K562 treated with DMSO at 1 percent for 4 hours (cell line): ENCODE data around the gene TRAPPC2B. TPM values are rescaled to one million over a fixed set of nuclear protein-coding genes. Genes with fewer than 3 reads are reported as not detected.

ENCODE experiments used
- total RNA-seq: library from RNA; unstranded; fragments of 300-600 nt; gene quantifications from 2 replicates; pipeline ENCODE4 v1.2.3, GENCODE V29; 2022; ENCODE audit not compliant: insufficient read depth

Gene TRAPPC2B
- 5.5 and 7.3 TPM in 2 replicates for total RNA-seq

GRCh38 chr19:57362997-57363687 is at the start of gene TRAPPC2B, which contains the start of gene ZNF547:
Gene TRAPPC2B (plus strand): TSS chr19:57363551. CDS start chr19:57364834, 1,283 bp downstream.
Gene ZNF547 (plus strand): TSS chr19:57363551. CDS start chr19:57368556, 5,005 bp downstream.

DNA sequence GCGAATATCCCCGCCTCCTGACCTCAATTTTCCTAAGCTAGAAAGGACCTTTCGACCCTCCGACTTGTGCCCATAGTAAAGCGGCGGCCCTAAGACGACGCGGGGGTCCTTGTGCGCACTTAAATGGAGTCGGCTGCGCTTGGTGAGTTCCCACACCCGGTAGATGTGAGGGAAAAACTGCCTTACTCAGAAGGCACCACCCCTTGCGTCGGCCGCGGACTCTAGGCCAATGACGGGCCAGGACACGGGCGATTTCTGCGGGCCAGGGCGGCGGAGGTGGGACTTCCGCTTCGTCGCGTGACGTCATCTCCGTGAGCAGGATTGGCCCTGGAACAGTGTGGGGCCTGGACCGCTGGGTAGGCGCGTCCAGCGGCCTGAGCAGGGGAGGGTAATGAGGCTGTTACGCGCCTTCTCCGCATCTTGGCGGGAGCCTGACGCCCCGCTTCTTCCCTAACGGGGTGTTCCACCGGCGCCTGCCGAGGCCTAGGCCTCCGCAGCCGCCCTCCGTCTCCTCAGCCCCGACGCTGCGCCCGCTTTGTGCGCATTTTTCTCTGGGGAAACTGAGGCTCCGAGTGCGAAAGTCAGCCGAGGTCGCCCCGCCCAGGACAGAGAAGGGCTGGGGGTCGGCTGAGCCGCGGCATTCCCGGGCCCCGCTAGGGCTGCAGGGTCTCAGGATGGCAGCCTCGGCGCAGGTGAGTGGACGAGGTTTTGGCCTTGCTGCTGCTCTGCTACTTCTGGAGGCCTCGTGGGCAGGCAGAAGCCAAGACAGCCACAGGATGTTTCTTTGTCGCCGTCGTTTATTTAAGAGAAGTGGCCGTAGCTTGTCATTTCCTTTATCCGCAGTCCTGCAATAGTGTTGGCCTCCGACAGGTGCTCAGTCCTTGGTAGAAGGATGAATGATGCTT is 42.9 kb upstream of the TRAPPC2B start, which contains the start of gene ZNF543:
Gene ZNF543 (plus strand): TSS at position 293 of the 905 bp plus-strand sequence. CDS start 382 bp downstream, at position 675.

DNA sequence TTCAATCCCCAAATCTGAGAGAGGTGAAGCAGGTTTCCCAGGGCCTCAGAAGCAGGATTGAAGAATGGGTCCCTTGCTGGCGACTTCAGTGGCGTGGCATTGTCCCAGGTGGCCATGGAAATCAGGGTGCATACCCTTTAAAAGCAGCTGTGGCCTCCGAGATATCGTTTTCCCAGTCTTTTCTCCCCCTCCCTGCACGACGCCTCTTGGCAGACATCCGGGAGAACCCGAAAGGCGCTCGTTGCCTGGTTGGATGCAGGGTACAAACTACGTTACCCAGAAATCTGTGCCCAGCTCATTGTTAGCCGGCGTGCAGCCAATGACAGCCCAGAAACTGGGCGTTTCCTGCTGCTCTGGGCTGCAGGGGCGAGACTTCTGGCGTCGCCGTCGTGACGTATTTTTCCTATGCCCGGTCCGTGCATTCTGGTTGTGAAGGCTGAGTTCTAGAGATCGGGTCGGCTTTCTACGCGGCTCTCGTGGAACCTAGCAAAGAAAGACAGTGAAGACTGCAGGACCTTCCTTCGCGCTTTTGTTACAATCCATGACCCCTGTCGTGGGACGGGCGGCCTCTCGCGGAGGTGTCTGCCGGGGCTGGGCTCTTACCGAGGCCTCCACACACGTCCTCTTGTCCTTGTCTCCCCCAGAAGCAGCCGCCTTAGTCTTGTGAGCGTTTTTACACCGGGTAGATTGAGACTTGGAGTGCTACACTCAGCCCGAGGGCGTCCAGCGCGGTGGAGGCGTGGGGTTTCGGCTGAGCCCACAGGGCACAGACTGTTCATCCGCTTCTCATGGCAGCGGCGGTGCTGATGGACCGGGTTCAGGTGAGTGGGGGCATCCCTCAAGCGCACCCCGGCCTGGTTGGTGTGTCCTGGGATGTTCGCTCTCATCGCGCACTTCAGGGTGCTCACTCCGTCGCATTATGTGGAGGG is 12.2 kb upstream of the TRAPPC2B start, which contains the start of gene ZNF304:
Gene ZNF304 (plus strand): TSS at position 395 of the 929 bp plus-strand sequence. CDS start 394 bp downstream, at position 789.

DNA sequence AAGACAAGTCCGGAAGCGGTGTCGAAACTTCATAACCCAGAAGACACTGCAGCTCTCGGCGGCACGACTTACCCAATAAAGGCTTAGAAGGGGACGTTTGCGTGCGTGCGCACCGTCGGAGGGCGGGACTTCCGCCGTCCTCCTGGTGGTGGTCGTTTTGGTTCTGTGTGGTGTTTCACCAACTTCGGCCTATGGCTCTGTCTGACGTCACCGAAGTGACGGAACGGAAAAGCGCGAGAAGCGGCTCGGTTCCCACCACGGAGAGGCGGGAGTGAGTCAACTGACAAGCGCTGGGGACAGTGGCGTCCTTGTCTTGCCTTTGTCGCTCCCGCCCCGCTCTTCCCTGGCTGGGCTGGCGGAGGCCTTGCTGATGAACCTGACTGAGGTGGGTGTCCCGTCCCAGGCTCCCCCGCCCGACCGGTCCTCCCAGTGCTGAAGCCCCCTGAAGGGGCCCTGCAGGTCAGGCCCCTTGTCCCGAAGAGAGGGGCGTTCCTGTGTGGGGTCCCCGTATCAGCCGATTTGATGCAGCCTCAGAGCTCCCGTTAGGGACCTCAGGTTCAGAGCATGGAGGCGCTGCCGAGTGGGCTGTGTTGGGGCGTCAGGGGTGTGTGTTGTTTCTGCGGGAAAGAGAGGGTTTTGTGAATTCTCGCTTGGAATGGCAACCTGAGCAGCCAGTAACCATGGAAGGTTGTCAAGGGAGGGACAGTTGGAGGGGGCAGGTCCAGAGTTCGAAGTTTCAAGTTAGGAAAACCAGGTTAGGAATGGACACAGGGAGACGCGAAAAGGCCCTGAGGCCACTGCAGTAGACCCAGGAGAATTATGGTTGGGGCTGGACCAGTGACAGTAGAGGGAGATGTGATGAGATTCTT is 26.6 kb downstream of the TRAPPC2B start, which contains the start of gene ZNF548:
Gene ZNF548 (plus strand): TSS at position 125 of the 869 bp plus-strand sequence. CDS start 246 bp downstream, at position 371.

DNA sequence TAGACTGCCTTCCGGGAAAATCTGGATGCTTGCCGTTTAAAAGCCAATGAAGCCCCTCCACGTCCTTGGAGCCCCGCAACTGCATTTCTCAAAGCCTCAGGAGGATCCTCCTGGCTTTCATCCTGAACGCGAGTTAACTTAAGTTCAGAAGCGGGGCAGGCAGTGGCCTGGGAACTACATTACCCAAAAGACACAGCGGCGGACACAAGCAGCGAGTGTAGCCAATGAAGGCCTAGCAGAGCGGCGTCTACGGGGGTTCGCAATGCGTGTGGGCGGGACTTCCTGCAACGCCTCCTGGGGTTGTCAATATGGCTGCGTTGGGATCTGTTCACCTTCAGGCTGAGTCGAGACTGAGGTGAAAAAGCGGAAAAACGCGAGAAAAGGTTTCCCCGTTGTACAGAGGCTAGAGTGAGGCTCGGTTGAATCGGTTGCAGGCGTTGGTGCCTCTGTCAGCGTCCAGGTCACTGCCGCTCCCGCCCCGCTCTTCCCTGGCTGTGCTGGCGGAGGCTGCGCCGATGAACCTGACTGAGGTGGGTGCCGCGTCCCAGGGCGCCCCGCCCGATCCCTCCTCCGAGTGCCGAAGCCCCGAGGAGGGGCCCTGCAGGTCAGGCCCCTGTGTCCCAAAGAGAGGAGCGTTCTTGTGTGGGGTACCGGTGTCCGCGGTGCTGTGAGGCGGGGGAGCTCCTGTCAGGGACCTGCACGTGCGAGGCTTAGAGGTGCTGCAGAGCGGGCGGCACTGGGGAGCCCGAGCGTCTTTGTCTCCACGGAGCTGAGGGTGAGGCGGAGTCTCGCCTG is 47.7 kb downstream of the TRAPPC2B start, which contains the start of gene ZNF17:
Gene ZNF17 (plus strand): TSS at position 285 of the 795 bp plus-strand sequence. CDS start 2,455 bp downstream, outside the sequence.

Other genes starting within 250 kb of the TRAPPC2B start
- not detected in 2 replicates for gene USP29, start 243.6 kb upstream of the TRAPPC2B start, total RNA-seq
- not detected in 2 replicates for gene ZIM3, start 218.3 kb upstream of the TRAPPC2B start, total RNA-seq
- not detected in 2 replicates for gene DUXA, start 196.1 kb upstream of the TRAPPC2B start, total RNA-seq
- 4.4 and 8.8 TPM in 2 replicates for gene ZNF264, start 172.1 kb upstream of the TRAPPC2B start, total RNA-seq
- gene AURKC, start 132.5 kb upstream of the TRAPPC2B start, total RNA-seq = 8.3 and 10.2 TPM in 2 replicates
- 1.7 and 2.0 TPM in 2 replicates for gene ZNF805, start 122.9 kb upstream of the TRAPPC2B start, total RNA-seq
- gene ZNF460, start 83.1 kb upstream of the TRAPPC2B start, total RNA-seq = 0.97 and 1.3 TPM in 2 replicates
- gene ZNF543, start 43.1 kb upstream of the TRAPPC2B start, total RNA-seq = 0.71 TPM in 1 of 2 replicates, not detected in the other
- gene ZNF304, start 12.3 kb upstream of the TRAPPC2B start, total RNA-seq = 3.1 and 4.0 TPM in 2 replicates
- 0.42 and 1.0 TPM in 2 replicates for gene ZNF547, start within 50 bp of the TRAPPC2B start, total RNA-seq
- gene ZNF548, start 26.3 kb downstream of the TRAPPC2B start, total RNA-seq = 3.1 and 6.6 TPM in 2 replicates
- gene ZNF17, start 47.6 kb downstream of the TRAPPC2B start, total RNA-seq = 0.82 and 1.4 TPM in 2 replicates
- gene ZNF749, start 71.8 kb downstream of the TRAPPC2B start, total RNA-seq = 4.7 and 5.6 TPM in 2 replicates
- gene VN1R1, start 93.6 kb downstream of the TRAPPC2B start, total RNA-seq = not detected in 2 replicates
- 0.24 and 0.67 TPM in 2 replicates for gene ZNF772, start 114.0 kb downstream of the TRAPPC2B start, total RNA-seq
- 1.6 and 3.4 TPM in 2 replicates for gene ZNF419, start 124.2 kb downstream of the TRAPPC2B start, total RNA-seq
- 0.31 and 5.2 TPM in 2 replicates for gene ZNF773, start 136.4 kb downstream of the TRAPPC2B start, total RNA-seq
- gene ZNF549, start 163.8 kb downstream of the TRAPPC2B start, total RNA-seq = 0.29 TPM in 1 of 2 replicates, not detected in the other
- gene ZNF550, start 196.3 kb downstream of the TRAPPC2B start, total RNA-seq = 2.7 and 6.8 TPM in 2 replicates
- 1.1 TPM in 2 replicates for gene ZNF416, start 215.4 kb downstream of the TRAPPC2B start, total RNA-seq
- 1.0 TPM in 1 of 2 replicates, not detected in the other for gene ZIK1, start 220.6 kb downstream of the TRAPPC2B start, total RNA-seq
- gene ZNF530, start 236.3 kb downstream of the TRAPPC2B start, total RNA-seq = 1.8 and 7.1 TPM in 2 replicates